Occipital lobe (tissue), 3 donors: ENCODE results near the gene TUBA8. TPM values are rescaled to one million over a fixed set of nuclear protein-coding genes. Genes with fewer than 3 reads are reported as not detected.
"Not testable (repeated sequence)": the region's sequence is repeated elsewhere in the genome, so short reads cannot be mapped to it uniquely, and the experiment has no call there.

Experiments
- DNase-seq: peaks from one replicate; lab custom pipeline; 2025; lab: John Stamatoyannopoulos, UW
- small RNA-seq: library from RNA; depleted of rRNA; stranded (forward); fragments of <200 nt; gene quantifications from one replicate; pipeline ENCODE3, GENCODE V24; 2014
- total RNA-seq: library from RNA; depleted of rRNA; stranded (reverse); fragments of >200 nt; gene quantifications from one replicate; pipeline ENCODE4 v1.2.3, GENCODE V29; 2014

TUBA8 gene
- total RNA-seq, 1 donor from 2014 or later, result 0.94 TPM

- DNase-seq, result not testable (repeated sequence)
These were observed 62.2 kb downstream of the TUBA8 start for GRCh38 chr22:18172776-18173175.

DNA sequence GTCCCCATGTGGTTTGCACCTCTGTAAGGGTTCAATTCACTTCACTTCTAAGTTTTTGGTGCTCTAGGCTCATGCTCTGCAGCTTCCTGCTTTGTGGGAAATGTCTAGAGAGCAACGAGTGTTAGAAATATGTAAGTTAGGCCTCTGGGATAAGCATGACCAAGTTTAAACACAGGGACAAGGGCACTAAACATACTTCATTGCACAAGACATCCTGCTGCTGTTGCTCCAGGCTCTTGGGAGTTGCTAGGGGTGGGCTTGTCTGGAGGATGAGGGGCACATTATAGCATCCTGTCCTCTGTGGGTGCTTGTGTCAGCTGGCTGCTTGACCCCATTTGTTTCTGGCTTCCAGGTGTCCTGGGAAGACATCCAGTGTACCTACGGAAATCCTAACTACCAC is 62.8 kb downstream of the TUBA8 start:
- not testable (repeated sequence) for DNase-seq

Small RNA genes lying within 50 kb of the gene (small RNA-seq; reads per million reads assigned to genes)
- gene AC016027.5, result not detected

Other genes starting within 250 kb of the TUBA8 start
- 40.9 TPM for gene MICAL3, start 86.2 kb upstream of the TUBA8 start, total RNA-seq
- 15.6 TPM for gene PEX26, start 32.8 kb upstream of the TUBA8 start, total RNA-seq
- 2.5 TPM for gene USP18, start 39.4 kb downstream of the TUBA8 start, total RNA-seq